Neuronal stem cell (in vitro differentiated cells): ENCODE data around the gene AP5S1.
A peak's percentile ranks its signal among the peaks of the same experiment; 100 is the strongest.

Source experiments
- DNase-seq: peaks from one replicate; pipeline ENCODE4 v3.0.0-alpha.2; 2013; ENCODE audit warnings: low spot score
- H2AFZ ChIP-seq: one replicate; pipeline ENCODE4 v1.6.1; 2013; ENCODE audit warnings: mild to moderate bottlenecking, low read length, inconsistent platforms
- H2AK5ac ChIP-seq: 2 replicates; pipeline ENCODE4 v1.6.1; 2013; ENCODE audit warnings: low read depth, mild to moderate bottlenecking, inconsistent platforms, low read length, moderate library complexity, mixed read lengths
- H2BK120ac ChIP-seq: 2 replicates; pipeline ENCODE4 v1.6.1; 2013; ENCODE audit warnings: low read depth, mild to moderate bottlenecking, inconsistent platforms, low read length, moderate library complexity, mixed read lengths
- H2BK12ac ChIP-seq: one replicate; pipeline ENCODE4 v1.6.1; 2013; ENCODE audit warnings: low read length, inconsistent platforms
- H2BK15ac ChIP-seq: 2 replicates; pipeline ENCODE4 v1.6.1; 2013; ENCODE audit warnings: mild to moderate bottlenecking, low read length, inconsistent platforms, mixed read lengths
- H2BK5ac ChIP-seq: one replicate; pipeline ENCODE4 v1.6.1; 2013; ENCODE audit warnings: inconsistent platforms, mild to moderate bottlenecking, low read length, moderate library complexity
- H3K14ac ChIP-seq: one replicate; pipeline ENCODE4 v1.6.1; 2013; ENCODE audit warnings: low read length, inconsistent platforms
- H3K18ac ChIP-seq: 2 replicates; pipeline ENCODE4 v1.6.1; 2013; ENCODE audit warnings: low read length, inconsistent platforms
- H3K23ac ChIP-seq: 2 replicates; pipeline ENCODE4 v1.6.1; 2013; ENCODE audit warnings: low read depth, mild to moderate bottlenecking, mixed read lengths, low read length, inconsistent platforms; ENCODE audit not compliant: poor library complexity
- H3K27ac ChIP-seq: replicated peaks from 3 replicates; pipeline ENCODE4 v1.5.1; 2013; ENCODE audit warnings: low read length, inconsistent platforms
- H3K27me3 ChIP-seq, 3 experiments: 2 replicates each; pipeline ENCODE4 v1.6.1; 2013; ENCODE audit warnings: low read length in 3 of 3, mild to moderate bottlenecking in 2 of 3, inconsistent platforms in 1 of 3, low read depth in 1 of 3, mixed read lengths in 1 of 3, moderate library complexity in 1 of 3; ENCODE audit not compliant: control insufficient read depth in 3 of 3, insufficient read depth in 3 of 3
- H3K36me3 ChIP-seq, 2 donors: replicated peaks in 1 of 2; 2 replicates each; pipeline ENCODE4 v1.6.1; 2013; ENCODE audit warnings: low read length in 2 of 2; ENCODE audit not compliant: control insufficient read depth in 2 of 2, insufficient read depth in 2 of 2
- H3K4ac ChIP-seq: 2 replicates; pipeline ENCODE4 v1.6.1; 2013; ENCODE audit warnings: inconsistent platforms, mild to moderate bottlenecking, low read length, moderate library complexity
- H3K4me1 ChIP-seq, 2 donors: 1 replicate in 1 of 2; 2 replicates in 1 of 2; pipeline ENCODE4 v1.6.1; 2013; ENCODE audit warnings: low read length in 2 of 2, low read depth in 1 of 2; ENCODE audit not compliant: control insufficient read depth in 2 of 2, insufficient read depth in 1 of 2
- H3K4me2 ChIP-seq: one replicate; pipeline ENCODE4 v1.6.1; 2013; ENCODE audit warnings: mild to moderate bottlenecking, low read length, inconsistent platforms; ENCODE audit not compliant: insufficient read depth, poor library complexity, severe bottlenecking
- H3K4me3 ChIP-seq, 2 donors: 2 replicates each; pipeline ENCODE4 v1.5.1; 2013; ENCODE audit warnings: low read length in 2 of 2, mild to moderate bottlenecking in 2 of 2, inconsistent platforms in 1 of 2, moderate library complexity in 1 of 2
- H3K79me1 ChIP-seq: one replicate; pipeline ENCODE4 v1.6.1; 2013; ENCODE audit warnings: low read depth, mild to moderate bottlenecking, inconsistent platforms, low read length, moderate library complexity
- H3K9ac ChIP-seq: one replicate; pipeline ENCODE4 v1.6.1; 2013; ENCODE audit warnings: mild to moderate bottlenecking, low read depth, low read length, inconsistent platforms; ENCODE audit not compliant: poor library complexity
- H3K9me3 ChIP-seq, 2 donors: replicated peaks in 1 of 2; 2 replicates each; pipeline versions ENCODE3 to v1.6.1; 2013; ENCODE audit warnings: low read length in 2 of 2, mild to moderate bottlenecking in 2 of 2, inconsistent platforms in 1 of 2, low read depth in 1 of 2, mixed read lengths in 1 of 2, moderate library complexity in 1 of 2; ENCODE audit not compliant: control insufficient read depth in 2 of 2, insufficient read depth in 1 of 2
- H4K8ac ChIP-seq: one replicate; pipeline ENCODE4 v1.6.1; 2013; ENCODE audit warnings: low read depth, mild to moderate bottlenecking, inconsistent platforms, low read length, moderate library complexity
- H4K91ac ChIP-seq: one replicate; pipeline ENCODE4 v1.6.1; 2013; ENCODE audit warnings: low read length, low read depth, mild to moderate bottlenecking, inconsistent platforms; ENCODE audit not compliant: poor library complexity
- WGBS, 2 donors: extraction: QIAGEN DNeasy Blood & Tissue Kit; methylation state at CpG; one replicate each; pipeline ENCODE4 v1.1.7; 2013; ENCODE audit warnings: missing lambda C conversion rate in 2 of 2, mixed read lengths in 1 of 2; ENCODE audit not compliant: insufficient read length in 2 of 2, insufficient replicate concordance in 1 of 2; ENCODE audit errors: extremely low coverage in 2 of 2; 5-methylcytosine and 5-hydroxymethylcytosine counted together

The AP5S1 gene

DNA sequence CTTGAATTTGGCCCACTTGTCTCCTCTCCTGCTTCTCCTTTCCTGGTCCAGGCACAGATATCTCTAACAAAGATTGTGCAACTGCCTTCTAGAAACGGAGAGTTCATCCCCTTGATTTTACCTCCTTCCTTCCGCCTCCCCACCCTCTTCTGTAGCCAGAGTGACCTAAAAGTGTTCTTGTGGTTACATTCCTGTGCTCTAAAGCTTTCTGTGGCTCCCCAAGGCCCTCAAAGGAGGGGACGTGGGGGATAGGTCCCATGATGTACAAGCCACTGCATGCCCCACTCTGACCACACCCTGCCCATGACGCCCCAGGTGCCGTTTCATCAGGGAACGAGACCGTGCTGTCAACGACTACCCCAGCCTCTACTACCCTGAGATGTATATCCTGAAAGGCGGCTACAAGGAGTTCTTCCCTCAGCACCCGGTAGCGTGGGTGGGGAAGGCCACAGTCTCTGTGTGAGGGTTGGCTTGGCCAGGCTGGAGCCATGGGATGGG, 16.0 kb upstream of the AP5S1 start:
- H2BK15ac ChIP-seq = no peak overlapping the region
- H3K4me3 ChIP-seq = no peak overlapping the region
- H3K14ac ChIP-seq = no peak overlapping the region
- H2BK120ac ChIP-seq = no peak overlapping the region
- no peaks in the 10 kb centered on the region for H3K27me3 ChIP-seq
- no peak overlapping the region for H3K9ac ChIP-seq
- no CpG with 5 or more reads among the region's 11 CpGs for WGBS, 2 donors
- H4K91ac ChIP-seq = no peak overlapping the region
- no peak overlapping the region for H3K27ac ChIP-seq
- peaks cover 26 to 59% of the 10 kb centered on the region in 2 donors for H3K36me3 ChIP-seq
- no peak overlapping the region for H2AK5ac ChIP-seq
- DNase-seq = no peak
- H3K23ac ChIP-seq = peak overlapping the region; percentile 52
- H2BK5ac ChIP-seq = no peak overlapping the region
- H3K79me1 ChIP-seq = peaks cover 3% of the 10 kb centered on the region
- no peak overlapping the region for H3K18ac ChIP-seq
- H2AFZ ChIP-seq = no peak overlapping the region
- H2BK12ac ChIP-seq = no peak overlapping the region
- no peaks in the 10 kb centered on the region for H3K9me3 ChIP-seq
- no peak overlapping the region for H3K4me2 ChIP-seq
- no peak overlapping the region for H4K8ac ChIP-seq
- no peak overlapping the region for H3K4ac ChIP-seq
- H3K4me1 ChIP-seq = peaks cover 13 to 20% of the 10 kb centered on the region in 2 donors

DNA sequence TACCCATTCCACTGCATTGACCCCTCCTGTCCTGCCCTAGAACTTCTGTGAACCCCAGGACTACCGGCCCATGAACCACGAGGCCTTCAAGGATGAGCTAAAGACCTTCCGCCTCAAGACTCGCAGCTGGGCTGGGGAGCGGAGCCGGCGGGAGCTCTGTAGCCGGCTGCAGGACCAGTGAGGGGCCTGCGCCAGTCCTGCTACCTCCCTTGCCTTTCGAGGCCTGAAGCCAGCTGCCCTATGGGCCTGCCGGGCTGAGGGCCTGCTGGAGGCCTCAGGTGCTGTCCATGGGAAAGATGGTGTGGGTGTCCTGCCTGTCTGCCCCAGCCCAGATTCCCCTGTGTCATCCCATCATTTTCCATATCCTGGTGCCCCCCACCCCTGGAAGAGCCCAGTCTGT, 15.6 kb upstream of the AP5S1 start:
- H4K91ac ChIP-seq = no peak overlapping the region
- H3K79me1 ChIP-seq = peaks cover 3% of the 10 kb centered on the region
- H2AK5ac ChIP-seq = no peak overlapping the region
- no peak overlapping the region for H3K4me2 ChIP-seq
- no peak overlapping the region for H2BK5ac ChIP-seq
- no peak overlapping the region for H2AFZ ChIP-seq
- H3K27ac ChIP-seq = no peak overlapping the region
- H2BK12ac ChIP-seq = no peak overlapping the region
- H3K9ac ChIP-seq = no peak overlapping the region
- H2BK15ac ChIP-seq = no peak overlapping the region
- H2BK120ac ChIP-seq = no peak overlapping the region
- no peak overlapping the region for H3K4ac ChIP-seq
- no peak for DNase-seq
- H3K23ac ChIP-seq = no peak overlapping the region
- H3K14ac ChIP-seq = no peak overlapping the region
- no CpG with 5 or more reads among the region's 11 CpGs for WGBS, 2 donors
- peaks cover 10 to 16% of the 10 kb centered on the region in 2 donors for H3K4me1 ChIP-seq
- H3K9me3 ChIP-seq = no peaks in the 10 kb centered on the region
- peaks cover 26 to 59% of the 10 kb centered on the region in 2 donors for H3K36me3 ChIP-seq
- H3K4me3 ChIP-seq = peak overlapping the region in 1 of 2 donors; percentile 28
- no peaks in the 10 kb centered on the region for H3K27me3 ChIP-seq
- H3K18ac ChIP-seq = peak overlapping the region; percentile 15
- H4K8ac ChIP-seq = no peak overlapping the region

DNA sequence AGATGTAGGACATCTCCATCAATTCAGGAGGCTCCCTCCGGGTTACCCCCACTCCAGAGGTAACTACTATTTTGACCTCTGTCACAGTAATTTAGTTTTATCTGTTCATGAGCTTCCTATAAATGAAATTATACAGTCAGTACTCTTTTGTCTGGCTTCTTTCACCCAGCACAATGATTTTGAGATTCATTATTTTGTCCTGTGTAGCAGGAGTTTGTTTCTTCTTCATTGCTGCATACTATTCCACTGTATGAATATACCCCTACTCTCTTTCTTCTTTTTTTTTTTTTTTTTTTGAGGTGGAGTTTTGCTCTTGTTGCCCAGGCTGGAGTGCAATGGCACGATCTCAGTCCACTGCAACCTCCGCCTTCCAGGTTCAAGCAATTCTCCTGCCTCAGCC, 11.8 kb upstream of the AP5S1 start:
- no peak overlapping the region for H2AK5ac ChIP-seq
- no peak overlapping the region for H2BK120ac ChIP-seq
- no peaks in the 10 kb centered on the region for H3K27me3 ChIP-seq
- no peaks in the 10 kb centered on the region for H3K9me3 ChIP-seq
- H3K18ac ChIP-seq = no peak overlapping the region
- DNase-seq = no peak
- no peak overlapping the region for H3K14ac ChIP-seq
- H3K27ac ChIP-seq = no peak overlapping the region
- no peak overlapping the region for H3K23ac ChIP-seq
- H3K4me1 ChIP-seq = peaks cover 2 to 6% of the 10 kb centered on the region in 2 donors
- no CpG with 5 or more reads among the region's 3 CpGs for WGBS, 2 donors
- no peak overlapping the region for H2BK5ac ChIP-seq
- H3K4me2 ChIP-seq = no peak overlapping the region
- no peak overlapping the region for H4K8ac ChIP-seq
- no peak overlapping the region for H3K9ac ChIP-seq
- no peak overlapping the region for H3K4me3 ChIP-seq
- peaks cover 10 to 26% of the 10 kb centered on the region in 2 donors for H3K36me3 ChIP-seq
- H3K79me1 ChIP-seq = no peaks in the 10 kb centered on the region
- no peak overlapping the region for H2BK12ac ChIP-seq
- H3K4ac ChIP-seq = no peak overlapping the region
- H2BK15ac ChIP-seq = no peak overlapping the region
- no peak overlapping the region for H2AFZ ChIP-seq
- no peak overlapping the region for H4K91ac ChIP-seq

DNA sequence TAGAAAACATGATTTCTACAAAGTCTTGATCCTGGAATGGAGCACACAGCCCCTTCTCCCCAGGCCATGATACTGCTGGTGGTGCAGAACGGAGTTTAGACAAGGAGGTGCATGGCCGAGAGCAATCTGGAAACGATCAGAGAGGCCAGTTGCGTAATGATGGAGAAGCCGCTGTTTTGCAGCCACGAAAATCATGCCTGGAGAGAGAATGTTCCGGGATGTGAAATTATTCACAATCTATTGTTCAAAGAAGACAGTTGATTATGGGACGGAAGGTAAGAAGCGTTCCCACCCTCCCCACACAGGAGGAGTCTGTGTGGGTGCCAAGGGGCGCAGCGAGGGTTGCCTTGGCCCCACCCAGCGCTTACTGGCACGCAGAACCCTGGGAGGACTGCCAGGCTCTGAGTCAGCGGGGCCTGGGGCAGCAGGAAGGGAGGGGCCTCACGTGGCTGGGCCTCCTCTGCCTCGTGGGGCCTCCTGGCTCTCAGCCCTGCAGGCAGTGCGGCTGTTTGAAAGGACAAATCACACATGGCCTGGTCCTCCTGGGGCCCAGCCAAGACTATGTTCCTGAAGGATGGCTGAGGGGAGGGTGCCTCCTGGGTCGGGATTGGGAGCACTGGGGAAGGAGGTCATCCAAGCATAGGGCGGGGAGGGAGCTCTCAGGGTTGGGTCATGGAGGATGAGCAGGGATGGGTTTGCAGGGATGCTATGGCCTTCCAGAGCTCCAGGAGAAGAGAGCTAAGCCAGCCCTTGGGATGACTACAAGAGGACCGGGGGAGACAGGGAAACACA, 8.7 kb upstream of the AP5S1 start:
- H3K14ac ChIP-seq = no peak overlapping the region
- no peak for DNase-seq
- H3K4ac ChIP-seq = no peak overlapping the region

More for the DNA sequence above, 8.7 kb upstream of the AP5S1 start:
- Histone ChIP-seq H3K9me3 (no peaks in the 10 kb centered on the region), H2BK120ac (no peak overlapping the region), H3K36me3 (no peaks in the 10 kb centered on the region), H2AK5ac (no peak overlapping the region), H3K4me3 (peak overlapping the region in 1 of 2 donors; percentile 5), H2BK5ac (no peak overlapping the region), H3K4me1 (peaks cover 7 to 11% of the 10 kb centered on the region in 2 donors), H3K79me1 (no peaks in the 10 kb centered on the region), H3K9ac (peak overlapping the region; percentile 51), H2AFZ (peak overlapping the region; percentile 84), H3K18ac (peak overlapping the region; percentile 51), H3K27ac (no peak overlapping the region), H3K27me3 (no peaks in the 10 kb centered on the region), H4K91ac (no peak overlapping the region), H2BK12ac (no peak overlapping the region), H3K4me2 (no peak overlapping the region), H3K23ac (no peak overlapping the region), H2BK15ac (peak overlapping the region; percentile 69), H4K8ac (no peak overlapping the region)
- WGBS, 2 donors = no CpG with 5 or more reads among the region's 20 CpGs
